Measurements from ENCODE around the gene ITSN1. TPM values are rescaled to one million over a fixed set of nuclear protein-coding genes. Genes with fewer than 3 reads are reported as not detected.

The ITSN1 gene
- total RNA-seq, 4 donors from 2014 or later = 37.0 to 123 (median 61.1) TPM

DNA sequence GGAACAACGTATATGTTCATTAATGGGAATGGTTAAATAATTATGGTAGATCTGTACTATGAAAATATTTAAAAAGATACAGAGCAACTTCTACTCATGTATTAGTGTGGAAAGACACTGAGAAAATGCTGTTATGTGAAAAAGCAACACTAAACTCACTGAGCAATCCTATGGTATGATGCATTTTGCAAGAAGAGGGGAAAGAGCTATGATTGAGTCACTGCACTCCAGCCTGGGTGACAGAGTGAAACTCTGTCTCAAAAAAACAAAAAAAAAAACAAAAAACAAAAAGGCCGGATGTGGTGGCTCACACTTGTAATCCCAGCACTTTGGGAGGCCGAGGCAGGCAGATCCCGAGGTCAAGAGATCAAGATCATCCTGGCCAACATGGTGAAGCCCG lies 228.9 kb downstream of the ITSN1 start:
- H3K4me1 ChIP-seq = no peaks in the 10 kb centered on the region
- H3K4me3 ChIP-seq = no peak overlapping the region
- intact Hi-C loops (cut with DNase I; ENCODE audit: low total_unique reads) (no loop called here), in situ Hi-C loops (cut with MboI; ENCODE audit: low pct_ligation_motif_present in 1 of 4, low pct_unique_long_range_greater_than_20kb in 1 of 4, low sequenced_read_pairs in 3 of 4) (no loop called here)
- no peak overlapping the region for H3K27ac ChIP-seq
- WGBS, 2 donors (ENCODE audit: low coverage in 1 of 2) = 85 to 92% methylated on average over 5 of the region's 5 CpGs
- TF ChIP-seq, protein P1, sequence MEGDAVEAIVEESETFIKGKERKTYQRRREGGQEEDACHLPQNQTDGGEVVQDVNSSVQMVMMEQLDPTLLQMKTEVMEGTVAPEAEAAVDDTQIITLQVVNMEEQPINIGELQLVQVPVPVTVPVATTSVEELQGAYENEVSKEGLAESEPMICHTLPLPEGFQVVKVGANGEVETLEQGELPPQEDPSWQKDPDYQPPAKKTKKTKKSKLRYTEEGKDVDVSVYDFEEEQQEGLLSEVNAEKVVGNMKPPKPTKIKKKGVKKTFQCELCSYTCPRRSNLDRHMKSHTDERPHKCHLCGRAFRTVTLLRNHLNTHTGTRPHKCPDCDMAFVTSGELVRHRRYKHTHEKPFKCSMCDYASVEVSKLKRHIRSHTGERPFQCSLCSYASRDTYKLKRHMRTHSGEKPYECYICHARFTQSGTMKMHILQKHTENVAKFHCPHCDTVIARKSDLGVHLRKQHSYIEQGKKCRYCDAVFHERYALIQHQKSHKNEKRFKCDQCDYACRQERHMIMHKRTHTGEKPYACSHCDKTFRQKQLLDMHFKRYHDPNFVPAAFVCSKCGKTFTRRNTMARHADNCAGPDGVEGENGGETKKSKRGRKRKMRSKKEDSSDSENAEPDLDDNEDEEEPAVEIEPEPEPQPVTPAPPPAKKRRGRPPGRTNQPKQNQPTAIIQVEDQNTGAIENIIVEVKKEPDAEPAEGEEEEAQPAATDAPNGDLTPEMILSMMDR (IDR thresholded peaks at IDR 0.05) = no peak
- TF ChIP-seq POLR2AphosphoS5 (IDR thresholded peaks at IDR 0.05) (no peak), POLR2A (IDR thresholded peaks at IDR 0.05) (no peak), EP300 (IDR thresholded peaks at IDR 0.05; ENCODE audit: low read depth) (no peak)
- H3K27me3 ChIP-seq = no peaks in the 10 kb centered on the region
- no peaks in the 10 kb centered on the region for H3K36me3 ChIP-seq
- DNase-seq = no peak
- no peaks in the 10 kb centered on the region for H3K9me3 ChIP-seq

DNA sequence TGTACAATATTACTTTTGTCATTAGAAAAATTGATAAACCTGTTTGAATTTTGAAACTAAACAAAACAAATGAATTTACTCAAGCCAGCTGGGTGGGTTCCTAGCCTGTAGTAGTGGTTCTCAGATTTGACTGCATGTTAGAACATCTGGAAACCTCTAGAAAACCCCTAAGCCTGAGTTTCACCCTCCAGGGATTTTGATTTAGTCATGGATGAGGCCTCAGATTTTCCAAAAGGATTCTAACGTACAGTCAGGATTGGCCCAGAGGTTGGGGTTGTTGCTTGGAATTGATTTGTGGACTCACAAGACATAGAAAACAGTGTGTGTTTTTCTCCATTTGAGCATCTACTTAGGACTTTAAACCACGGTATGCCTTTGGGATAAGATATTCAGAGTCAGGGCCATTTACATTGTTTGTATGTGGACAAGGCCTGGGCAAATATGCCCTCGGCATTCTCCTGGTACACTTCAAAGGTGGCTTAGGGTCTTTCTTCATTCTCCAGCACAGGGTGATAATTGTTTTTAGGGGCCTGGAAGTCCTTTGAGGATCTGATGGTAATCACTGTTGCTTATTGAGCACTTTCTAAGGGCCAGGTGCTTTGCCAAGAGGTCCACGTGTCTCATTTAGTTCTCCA lies 230.7 kb downstream of the ITSN1 start:
- intact Hi-C loops (cut with DNase I; ENCODE audit: low total_unique reads) = no loop called here
- Histone ChIP-seq H3K4me1 (no peaks in the 10 kb centered on the region), H3K27ac (no peak overlapping the region), H3K36me3 (no peaks in the 10 kb centered on the region), H3K9me3 (no peaks in the 10 kb centered on the region), H3K4me3 (no peak overlapping the region), H3K27me3 (no peaks in the 10 kb centered on the region)
- 75 to 90% methylated on average over 2 to 4 of the region's 4 CpGs for WGBS, 2 donors (ENCODE audit: low coverage in 1 of 2)
- in situ Hi-C loops (cut with MboI; ENCODE audit: low pct_ligation_motif_present in 1 of 4, low pct_unique_long_range_greater_than_20kb in 1 of 4, low sequenced_read_pairs in 3 of 4) = no loop called here
- TF ChIP-seq, protein P1 (IDR thresholded peaks at IDR 0.05) = no peak
- TF ChIP-seq POLR2A (IDR thresholded peaks at IDR 0.05) = no peak
- no peak for TF ChIP-seq EP300 (IDR thresholded peaks at IDR 0.05; ENCODE audit: low read depth)
- TF ChIP-seq POLR2AphosphoS5 (IDR thresholded peaks at IDR 0.05) = no peak
- DNase-seq = no peak

DNA sequence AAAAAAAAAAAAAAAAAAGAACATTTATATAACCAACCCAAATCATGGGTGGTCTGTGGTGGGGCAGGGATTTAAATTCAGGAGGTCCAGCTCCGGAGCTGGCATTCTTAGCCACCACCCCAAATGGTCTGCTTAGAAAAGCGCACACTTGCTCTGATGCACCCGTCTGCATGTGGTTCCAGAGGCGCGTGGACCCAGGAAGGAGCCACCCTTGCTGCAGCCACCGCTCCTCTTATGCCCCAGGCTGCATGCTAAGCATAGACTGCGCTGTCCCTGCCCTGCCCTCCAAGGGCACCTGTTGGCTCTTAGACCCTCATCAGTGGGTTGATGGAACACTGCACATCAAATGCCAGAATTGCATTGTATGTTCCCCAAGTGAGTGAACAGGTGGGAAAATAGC lies 231.9 kb downstream of the ITSN1 start:
- TF ChIP-seq POLR2A (IDR thresholded peaks at IDR 0.05) (no peak), POLR2AphosphoS5 (IDR thresholded peaks at IDR 0.05) (no peak), EP300 (IDR thresholded peaks at IDR 0.05; ENCODE audit: low read depth) (no peak)
- TF ChIP-seq, protein P1 (IDR thresholded peaks at IDR 0.05) = no peak
- Histone ChIP-seq H3K36me3 (no peaks in the 10 kb centered on the region), H3K9me3 (no peaks in the 10 kb centered on the region), H3K27me3 (no peaks in the 10 kb centered on the region), H3K4me3 (no peak overlapping the region), H3K27ac (no peak overlapping the region), H3K4me1 (no peaks in the 10 kb centered on the region)
- intact Hi-C loops (cut with DNase I; ENCODE audit: low total_unique reads) = no loop called here
- DNase-seq = no peak
- in situ Hi-C loops (cut with MboI; ENCODE audit: low pct_ligation_motif_present in 1 of 4, low pct_unique_long_range_greater_than_20kb in 1 of 4, low sequenced_read_pairs in 3 of 4) = no loop called here
- 92 to 100% methylated on average over 3 to 7 of the region's 7 CpGs for WGBS, 2 donors (ENCODE audit: low coverage in 1 of 2)

DNA sequence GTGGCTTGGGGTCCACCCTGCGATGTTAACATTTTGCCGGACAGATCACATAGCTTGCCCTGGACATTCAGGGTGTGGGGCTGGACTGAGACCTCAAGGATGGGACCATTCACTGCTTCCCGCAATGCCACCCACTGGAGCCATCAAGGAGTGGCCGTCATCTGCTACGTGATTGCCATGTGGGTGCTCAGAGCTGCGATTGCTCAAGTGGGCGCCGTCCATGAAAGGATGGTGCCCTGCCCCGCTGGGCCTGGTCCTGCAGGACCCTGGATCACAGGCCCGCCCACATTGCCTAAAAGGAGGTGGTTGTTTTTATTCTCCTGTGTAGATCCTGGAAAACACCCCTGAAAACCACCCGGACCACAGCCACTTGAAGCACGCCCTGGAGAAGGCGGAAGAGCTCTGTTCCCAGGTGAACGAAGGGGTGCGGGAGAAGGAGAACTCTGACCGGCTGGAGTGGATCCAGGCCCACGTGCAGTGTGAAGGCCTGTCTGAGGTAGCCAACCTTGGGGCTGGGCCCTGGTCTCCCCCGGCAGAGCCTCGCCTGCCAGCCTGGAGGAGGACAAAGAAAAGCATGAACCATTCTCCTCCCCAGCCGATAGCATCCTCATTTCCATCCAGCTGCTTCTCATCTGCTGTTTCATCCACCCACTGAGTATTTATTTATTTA lies 232.9 kb downstream of the ITSN1 start:
- WGBS, 2 donors (ENCODE audit: low coverage in 1 of 2) = 93 to 98% methylated on average over 4 to 20 of the region's 20 CpGs
- in situ Hi-C loops (cut with MboI; ENCODE audit: low pct_ligation_motif_present in 1 of 4, low pct_unique_long_range_greater_than_20kb in 1 of 4, low sequenced_read_pairs in 3 of 4) = loop anchor here in 1 of 4 donors (25.0 kb wide), 1 partner anchor 213 kb away; no protein-coding TSS in a partner anchor

More for the DNA sequence above, 232.9 kb downstream of the ITSN1 start:
- intact Hi-C loops (cut with DNase I; ENCODE audit: low total_unique reads) = no loop called here
- no peaks in the 10 kb centered on the region for H3K27me3 ChIP-seq
- H3K36me3 ChIP-seq = no peaks in the 10 kb centered on the region
- TF ChIP-seq, protein P1 (IDR thresholded peaks at IDR 0.05) = no peak
- no peak for TF ChIP-seq POLR2AphosphoS5 (IDR thresholded peaks at IDR 0.05)
- no peak for TF ChIP-seq EP300 (IDR thresholded peaks at IDR 0.05; ENCODE audit: low read depth)
- TF ChIP-seq POLR2A (IDR thresholded peaks at IDR 0.05) = no peak
- H3K4me3 ChIP-seq = no peak overlapping the region
- H3K4me1 ChIP-seq = no peaks in the 10 kb centered on the region
- no peak for DNase-seq
- no peaks in the 10 kb centered on the region for H3K9me3 ChIP-seq
- H3K27ac ChIP-seq = no peak overlapping the region
